Vein endothelial cell (primary cell): Measurements from ENCODE around the gene NIFK. TPM values are rescaled to one million over a fixed set of nuclear protein-coding genes. Genes with fewer than 3 reads are reported as not detected.

Experiments used
- total RNA-seq: library from RNA; depleted of rRNA; stranded (reverse); fragments of >200 nt; gene quantifications from 2 replicates; pipeline ENCODE4 v1.2.3, GENCODE V29; 2012

NIFK gene
- 33.0 and 47.1 TPM in 2 replicates for total RNA-seq

DNA sequence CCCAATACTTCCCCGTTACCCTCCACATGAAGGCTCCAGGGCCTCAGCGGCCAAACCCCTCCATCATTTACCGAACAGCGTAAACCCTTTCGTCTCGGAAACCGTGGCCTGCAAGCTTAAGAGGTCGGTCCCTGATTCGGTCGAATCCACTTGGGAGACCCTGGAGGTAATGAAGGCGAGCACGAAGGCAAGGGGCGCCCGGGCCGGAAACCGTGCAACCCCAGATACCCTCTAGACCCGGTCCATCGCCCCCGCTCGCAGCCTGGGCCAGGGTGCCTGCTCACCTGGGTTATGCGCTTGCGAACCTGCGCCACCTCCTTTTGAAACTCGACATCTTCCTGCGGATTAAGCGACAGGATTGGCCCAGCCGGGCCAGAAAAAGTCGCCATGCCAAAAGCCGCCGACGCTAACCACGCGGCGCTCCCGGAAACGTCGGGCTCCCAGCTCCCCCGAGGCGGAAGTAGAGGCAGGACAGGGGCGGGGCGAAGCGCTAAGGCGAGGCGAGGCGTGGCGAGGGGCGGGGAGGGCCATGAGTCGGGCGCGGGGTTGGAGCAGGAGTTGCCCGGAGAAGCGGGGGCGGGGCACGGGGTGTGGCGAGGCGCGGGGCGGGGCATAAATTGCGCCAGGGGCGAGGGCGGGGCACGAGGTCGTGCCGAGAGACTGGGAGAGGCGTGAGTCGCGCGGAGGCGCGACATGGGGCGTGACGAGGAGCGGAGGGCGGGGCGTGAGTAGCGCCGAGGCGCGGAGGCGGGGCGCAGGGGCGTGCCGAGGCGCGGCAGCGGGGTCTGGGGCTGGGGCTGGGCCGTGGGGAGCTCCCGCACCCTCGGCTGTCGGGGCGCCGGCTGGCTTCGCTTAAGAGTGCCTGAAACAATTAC is at the start of gene NIFK:
NIFK (minus strand) TSS at position 414 of the 875 bp plus-strand sequence; CDS start at position 389, 25 bp downstream.

GRCh38 chr2:121755237-121756111 is 18.8 kb upstream of the NIFK start, which contains the start of gene TSN:
Gene TSN (plus strand): TSS chr2:121755651. CDS start chr2:121755780, 129 bp downstream.

Other genes with a start within 250 kb of the NIFK start
- gene RNU4ATAC, start 206.0 kb downstream of the NIFK start, total RNA-seq = not detected in 2 replicates
- gene CLASP1, start 87.4 kb downstream of the NIFK start, total RNA-seq = 56.8 and 61.0 TPM in 2 replicates
- gene TSN, start 18.8 kb upstream of the NIFK start, total RNA-seq = 56.5 and 74.8 TPM in 2 replicates